Mesendoderm (in vitro differentiated cells): ENCODE data around the gene GRHPR.
"Not testable (repeated sequence)": the region's sequence is repeated elsewhere in the genome, so short reads cannot be mapped to it uniquely, and the experiment has no call there.

ENCODE experiments used
- DNase-seq: peaks from one replicate; pipeline ENCODE4 v3.0.0; 2013
- H2AK5ac ChIP-seq: 2 replicates; pipeline ENCODE4 v1.6.1; 2013; ENCODE audit warnings: low read length, inconsistent platforms
- H2BK120ac ChIP-seq: 2 replicates; pipeline ENCODE4 v1.6.1; 2013; ENCODE audit warnings: low read depth, mild to moderate bottlenecking, low read length, moderate library complexity, mixed read lengths
- H2BK15ac ChIP-seq: replicated peaks from 2 replicates; pipeline ENCODE4 v1.6.1; 2013; ENCODE audit warnings: low read depth, mild to moderate bottlenecking, moderate library complexity
- H2BK5ac ChIP-seq: 2 replicates; pipeline ENCODE4 v1.6.1; 2013; ENCODE audit warnings: low read length, inconsistent platforms
- H3K18ac ChIP-seq: 2 replicates; pipeline ENCODE4 v1.6.1; 2013; ENCODE audit warnings: mild to moderate bottlenecking, low read length, mixed read lengths
- H3K23ac ChIP-seq: one replicate; pipeline ENCODE4 v1.6.1; 2013; ENCODE audit warnings: low read length
- H3K27ac ChIP-seq: 2 replicates; pipeline ENCODE4 v1.5.1; 2013; ENCODE audit warnings: low read depth, mild to moderate bottlenecking, inconsistent platforms, low read length, moderate library complexity
- H3K27me3 ChIP-seq: 2 replicates; pipeline ENCODE4 v1.6.1; 2013; ENCODE audit warnings: low read length, control low read depth, mild to moderate bottlenecking, inconsistent platforms; ENCODE audit not compliant: insufficient read depth, poor library complexity
- H3K36me3 ChIP-seq: 2 replicates; pipeline ENCODE4 v1.6.1; 2013; ENCODE audit warnings: low read length, inconsistent platforms; ENCODE audit not compliant: control insufficient read depth, insufficient read depth
- H3K4ac ChIP-seq: one replicate; pipeline ENCODE4 v1.6.1; 2013; ENCODE audit warnings: low read depth, mild to moderate bottlenecking, low read length, moderate library complexity
- H3K4me1 ChIP-seq: 2 replicates; pipeline ENCODE4 v1.6.1; 2013; ENCODE audit warnings: low read depth, low read length, inconsistent platforms; ENCODE audit not compliant: control insufficient read depth
- H3K4me2 ChIP-seq: 2 replicates; pipeline ENCODE4 v1.6.1; 2013; ENCODE audit warnings: low read length
- H3K4me3 ChIP-seq: 2 replicates; pipeline ENCODE4 v1.5.1; 2013; ENCODE audit warnings: mild to moderate bottlenecking, low read length
- H3K56ac ChIP-seq: one replicate; pipeline ENCODE4 v1.6.1; 2013; ENCODE audit warnings: low read length
- H3K79me1 ChIP-seq: 2 replicates; pipeline ENCODE4 v1.6.1; 2013; ENCODE audit warnings: low read length, inconsistent platforms
- H3K79me2 ChIP-seq: 2 replicates; pipeline ENCODE4 v1.6.1; 2013; ENCODE audit warnings: mild to moderate bottlenecking, low read length; ENCODE audit not compliant: control insufficient read depth, insufficient read depth
- H3K9ac ChIP-seq: 2 replicates; pipeline ENCODE4 v1.6.1; 2013; ENCODE audit warnings: low read length, inconsistent platforms
- H4K5ac ChIP-seq: one replicate; pipeline ENCODE4 v1.6.1; 2013; ENCODE audit warnings: low read length
- H4K8ac ChIP-seq: one replicate; pipeline ENCODE4 v1.6.1; 2013; ENCODE audit warnings: low read depth, mild to moderate bottlenecking, control low read depth, low read length, moderate library complexity
- WGBS: extraction: QIAGEN DNeasy Blood & Tissue Kit; methylation state at CpG from one replicate; pipeline ENCODE4 v1.1.7; 2013; ENCODE audit warnings: low lambda C conversion rate, missing lambda C conversion rate; ENCODE audit not compliant: insufficient coverage; ENCODE audit errors: extremely low coverage; 5-methylcytosine and 5-hydroxymethylcytosine counted together

Gene GRHPR

GRCh38 chr9:37471942-37472684 is 49.6 kb downstream of the GRHPR start:
- Histone ChIP-seq H3K79me1 (no peaks in the 10 kb centered on the region), H3K4me1 (peaks cover 1% of the 10 kb centered on the region), H3K23ac (no peak overlapping the region), H2BK5ac (peak overlapping the region; percentile 71), H3K4me2 (no peak overlapping the region), H4K8ac (no peak overlapping the region), H3K79me2 (no peaks in the 10 kb centered on the region), H3K4me3 (no peak overlapping the region), H2AK5ac (peak overlapping the region; percentile 52), H2BK15ac (peak overlapping the region; percentile 0), H3K9ac (peak overlapping the region; percentile 19), H2BK120ac (peak overlapping the region; percentile 14), H3K27me3 (no peaks in the 10 kb centered on the region), H3K4ac (no peak overlapping the region), H3K27ac (peak overlapping the region; percentile 81), H4K5ac (no peak overlapping the region), H3K56ac (peak overlapping the region; percentile 79), H3K36me3 (no peaks in the 10 kb centered on the region), H3K18ac (peak overlapping the region; percentile 76)
- DNase-seq: peak; percentile 98
- WGBS: no CpG with 5 or more reads among the region's 7 CpGs

GRCh38 chr9:37473982-37474381 is 51.5 kb downstream of the GRHPR start:
- WGBS: no CpG with 5 or more reads among the region's 6 CpGs
- not testable (repeated sequence) for H2BK5ac ChIP-seq, H3K18ac ChIP-seq, H2AK5ac ChIP-seq, H3K9ac ChIP-seq, H3K79me1 ChIP-seq, H3K36me3 ChIP-seq, H3K4ac ChIP-seq, H3K56ac ChIP-seq, DNase-seq, H3K4me3 ChIP-seq, H3K23ac ChIP-seq, H3K27me3 ChIP-seq, H4K8ac ChIP-seq, H3K79me2 ChIP-seq, H3K4me1 ChIP-seq, H3K27ac ChIP-seq, H4K5ac ChIP-seq, H2BK120ac ChIP-seq, H3K4me2 ChIP-seq
- H2BK15ac ChIP-seq: peak overlapping the region; percentile 27

- H3K4ac ChIP-seq: no peak overlapping the region
- H3K79me1 ChIP-seq: no peaks in the 10 kb centered on the region
- H3K4me1 ChIP-seq: peaks cover 1% of the 10 kb centered on the region
- no peaks in the 10 kb centered on the region for H3K79me2 ChIP-seq
- H3K36me3 ChIP-seq: no peaks in the 10 kb centered on the region
- no peak overlapping the region for H3K27ac ChIP-seq
- H3K23ac ChIP-seq: no peak overlapping the region
- H2BK120ac ChIP-seq: no peak overlapping the region
- H4K5ac ChIP-seq: no peak overlapping the region
- no peak overlapping the region for H3K18ac ChIP-seq
- no peak overlapping the region for H3K9ac ChIP-seq
- H3K4me3 ChIP-seq: no peak overlapping the region
- no peak overlapping the region for H3K56ac ChIP-seq
- DNase-seq: no peak
- no peak overlapping the region for H2BK5ac ChIP-seq
- H2BK15ac ChIP-seq: no peak overlapping the region
- no peak overlapping the region for H3K4me2 ChIP-seq
- H4K8ac ChIP-seq: no peak overlapping the region
- 100% methylated on average over 2 of the region's 3 CpGs for WGBS
- H3K27me3 ChIP-seq: no peaks in the 10 kb centered on the region
- H2AK5ac ChIP-seq: no peak overlapping the region
Measured at GRCh38 chr9:37474438-37474837, 51.9 kb downstream of the GRHPR start.

- H3K23ac ChIP-seq: no peak overlapping the region
- H3K4ac ChIP-seq: no peak overlapping the region
- H3K27me3 ChIP-seq: no peaks in the 10 kb centered on the region
- no peaks in the 10 kb centered on the region for H3K36me3 ChIP-seq
- no peak overlapping the region for H3K9ac ChIP-seq
- no peak overlapping the region for H4K8ac ChIP-seq
- no peak overlapping the region for H2AK5ac ChIP-seq
- no peak overlapping the region for H3K18ac ChIP-seq
- no peak overlapping the region for H3K27ac ChIP-seq
- DNase-seq: no peak
- no peaks in the 10 kb centered on the region for H3K79me2 ChIP-seq
- H2BK15ac ChIP-seq: no peak overlapping the region
- peaks cover under 1% of the 10 kb centered on the region for H3K4me1 ChIP-seq
- H2BK120ac ChIP-seq: peak overlapping the region; percentile 6
- H3K79me1 ChIP-seq: no peaks in the 10 kb centered on the region
- no peak overlapping the region for H2BK5ac ChIP-seq
- H3K4me3 ChIP-seq: no peak overlapping the region
- H3K56ac ChIP-seq: no peak overlapping the region
- H4K5ac ChIP-seq: no peak overlapping the region
- no peak overlapping the region for H3K4me2 ChIP-seq
- WGBS: no CpG with 5 or more reads among the region's 11 CpGs
Measured at GRCh38 chr9:37476930-37477329, 54.4 kb downstream of the GRHPR start.

GRCh38 chr9:37477443-37477842 is 54.9 kb downstream of the GRHPR start:
- not testable (repeated sequence) for H3K56ac ChIP-seq, H3K36me3 ChIP-seq, H3K4me3 ChIP-seq, H4K8ac ChIP-seq, H3K27ac ChIP-seq, H2AK5ac ChIP-seq, H3K79me2 ChIP-seq, H3K4ac ChIP-seq, H3K79me1 ChIP-seq, H3K4me1 ChIP-seq, H2BK5ac ChIP-seq, H2BK15ac ChIP-seq, H3K23ac ChIP-seq, H3K9ac ChIP-seq, H3K4me2 ChIP-seq, H4K5ac ChIP-seq, H3K18ac ChIP-seq, H2BK120ac ChIP-seq, H3K27me3 ChIP-seq, DNase-seq
- WGBS: no CpG with 5 or more reads among the region's 4 CpGs
